ENCODE results near the gene B3GNT5. TPM values are rescaled to one million over a fixed set of nuclear protein-coding genes. Genes with fewer than 3 reads are reported as not detected.

Gene B3GNT5
- total and polyA plus RNA-seq, 2 of the 8 experiments (the other 6 are each of a cell fraction or from before 2014, with no cell fraction given): 2.4 to 9.7 TPM

DNA sequence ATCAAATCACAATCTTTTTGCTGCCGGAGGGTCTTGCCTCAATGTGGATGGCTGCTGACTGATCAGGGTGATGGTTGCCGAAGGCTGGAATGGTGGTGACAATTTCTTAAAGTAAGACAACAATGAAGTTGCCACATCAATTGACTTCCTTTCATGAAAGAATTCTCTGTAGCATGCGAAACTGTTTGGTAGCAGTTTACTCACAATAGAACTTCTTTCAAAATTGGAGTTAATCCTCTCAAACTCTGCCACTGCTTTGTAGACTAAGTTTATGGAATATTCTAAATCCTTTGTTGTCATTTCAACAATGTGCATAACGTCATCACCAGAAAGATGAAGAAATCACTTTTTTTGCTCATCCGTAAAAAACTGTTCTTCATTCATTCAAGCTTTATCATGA is 65.8 kb downstream of the B3GNT5 start:
- WGBS, 2 experiments (ENCODE audit: extremely low coverage in 1 of 2, insufficient coverage in 1 of 2, insufficient read length in 1 of 2, insufficient replicate concordance in 2 of 2, low coverage in 1 of 2, low lambda C conversion rate in 2 of 2, missing lambda C conversion rate in 1 of 2): 86% methylated on average over 5 of the region's 5 CpGs; no CpG with 5 or more reads in 1 of the 2 experiments
- FAIRE-seq: no peak

More for the DNA sequence above, 65.8 kb downstream of the B3GNT5 start:
- Histone ChIP-seq H3K27ac (ENCODE audit: low read depth, low read length) (no peak overlapping the region), H4K8ac (ENCODE audit: extremely low read depth, insufficient read depth, low read length) (no peak overlapping the region; the same call in 1 of the 2 replicates), H2AFZ (ENCODE audit: low read length) (no peak overlapping the region), H4K5ac (ENCODE audit: insufficient read length, low read depth, low read length) (no peak overlapping the region), H3K23ac (ENCODE audit: insufficient read length) (no peak overlapping the region), H3K4me3 (ENCODE audit: extremely low read depth in 1 of 4, insufficient read depth in 2 of 4, low read depth in 3 of 4, low read length in 4 of 4) (no peak overlapping the region), H2BK12ac (ENCODE audit: low read depth, low read length) (no peak overlapping the region), H3K9ac (replicated peaks in 1 of 4; ENCODE audit: extremely low read depth in 1 of 4, low read depth in 3 of 4, low read length in 3 of 4) (no peak overlapping the region), H3K4ac (replicated peaks; ENCODE audit: insufficient read length, low read depth, low read length) (no peak overlapping the region), H3K14ac (ENCODE audit: insufficient read length) (no peak overlapping the region), H2AK5ac (ENCODE audit: low read depth, low read length) (no peak overlapping the region), H3K4me2 (ENCODE audit: insufficient read depth in 1 of 2, low read depth in 2 of 2, low read length in 2 of 2) (no peak overlapping the region), H3K18ac (ENCODE audit: extremely low read depth, low read length) (no peak overlapping the region), H3K23me2 (ENCODE audit: low read depth, low read length) (no peaks in the 10 kb centered on the region), H2BK5ac (ENCODE audit: low read depth, low read length) (no peak overlapping the region), H3K79me2 (ENCODE audit: control insufficient read depth in 1 of 2, insufficient read depth in 2 of 2, low read length in 2 of 2) (no peaks in the 10 kb centered on the region), H3K36me3 (ENCODE audit: control insufficient read depth in 2 of 4, insufficient read depth in 4 of 4, low read length in 3 of 4) (no peaks in the 10 kb centered on the region; a peak in 1 of 8 replicates), H3K56ac (replicated peaks; ENCODE audit: insufficient read length, low read depth, low read length) (no peak overlapping the region), H2BK15ac (ENCODE audit: low read length) (no peak overlapping the region), H4K91ac (replicated peaks; ENCODE audit: insufficient read length, low read length) (no peak overlapping the region), H2BK120ac (replicated peaks; ENCODE audit: low read depth, low read length) (no peak overlapping the region), H3K27me3 (replicated peaks in 1 of 4; ENCODE audit: control insufficient read depth in 3 of 4, extremely low read depth in 1 of 4, insufficient read depth in 3 of 4, low read length in 3 of 4) (no peaks in the 10 kb centered on the region), H3K79me1 (ENCODE audit: low read depth, low read length) (no peaks in the 10 kb centered on the region), H4K20me1 (replicated peaks in 1 of 2; ENCODE audit: control insufficient read depth in 1 of 2, insufficient read depth in 2 of 2, low read length in 2 of 2) (no peaks in the 10 kb centered on the region), H3K9me3 (ENCODE audit: insufficient read depth in 2 of 2, low read depth in 1 of 2, low read length in 1 of 2) (no peaks in the 10 kb centered on the region), H2BK20ac (ENCODE audit: low read length) (no peak overlapping the region), H3K4me1 (replicated peaks in 1 of 4; ENCODE audit: control insufficient read depth in 3 of 4, insufficient read depth in 4 of 4, low read length in 3 of 4) (no peaks in the 10 kb centered on the region; a peak in 1 of 7 replicates)
- no peak for DNase-seq (ENCODE audit: low read depth in 1 of 2, low spot score in 2 of 2)
- ChIA-PET CTCF (ENCODE audit: partially characterized antibody) (interaction anchor here (0.9 kb wide), 1 partner anchor 202 kb away, joined by 4 read pairs; no protein-coding TSS in a partner anchor), POLR2A (ENCODE audit: partially characterized antibody) (interaction anchor here (0.5 to 1.0 kb wide), 2 partner anchors 12 to 18 kb away, joined by 3 read pairs; no protein-coding TSS in a partner anchor)
- TF ChIP-seq SRF (IDR thresholded peaks at IDR 0.05; ENCODE audit: low read depth, low read length) (no peak), CHD1 (IDR thresholded peaks at IDR 0.05; ENCODE audit: low read depth, low read length) (no peak), TAF7 (optimal IDR thresholded peaks at IDR 0.05; ENCODE audit: borderline replicate concordance, low read depth, low read length) (no peak), CHD2 (IDR thresholded peaks at IDR 0.05; ENCODE audit: low read length) (no peak), RXRA (IDR thresholded peaks at IDR 0.05; ENCODE audit: insufficient read depth, low read depth, low read length) (no peak), BACH1 (IDR thresholded peaks at IDR 0.05; ENCODE audit: low read length) (no peak), CEBPB (IDR thresholded peaks at IDR 0.05; ENCODE audit: low read depth, low read length) (no peak), POLR2AphosphoS5 (IDR thresholded peaks at IDR 0.05; ENCODE audit: low read depth, low read length) (no peak), HDAC2 (IDR thresholded peaks at IDR 0.05; ENCODE audit: borderline replicate concordance in 1 of 2, low read depth in 2 of 2, low read length in 2 of 2) (no peak), SP2 (IDR thresholded peaks at IDR 0.05; ENCODE audit: low read length) (no peak)
- TF ChIP-seq, protein P1, sequence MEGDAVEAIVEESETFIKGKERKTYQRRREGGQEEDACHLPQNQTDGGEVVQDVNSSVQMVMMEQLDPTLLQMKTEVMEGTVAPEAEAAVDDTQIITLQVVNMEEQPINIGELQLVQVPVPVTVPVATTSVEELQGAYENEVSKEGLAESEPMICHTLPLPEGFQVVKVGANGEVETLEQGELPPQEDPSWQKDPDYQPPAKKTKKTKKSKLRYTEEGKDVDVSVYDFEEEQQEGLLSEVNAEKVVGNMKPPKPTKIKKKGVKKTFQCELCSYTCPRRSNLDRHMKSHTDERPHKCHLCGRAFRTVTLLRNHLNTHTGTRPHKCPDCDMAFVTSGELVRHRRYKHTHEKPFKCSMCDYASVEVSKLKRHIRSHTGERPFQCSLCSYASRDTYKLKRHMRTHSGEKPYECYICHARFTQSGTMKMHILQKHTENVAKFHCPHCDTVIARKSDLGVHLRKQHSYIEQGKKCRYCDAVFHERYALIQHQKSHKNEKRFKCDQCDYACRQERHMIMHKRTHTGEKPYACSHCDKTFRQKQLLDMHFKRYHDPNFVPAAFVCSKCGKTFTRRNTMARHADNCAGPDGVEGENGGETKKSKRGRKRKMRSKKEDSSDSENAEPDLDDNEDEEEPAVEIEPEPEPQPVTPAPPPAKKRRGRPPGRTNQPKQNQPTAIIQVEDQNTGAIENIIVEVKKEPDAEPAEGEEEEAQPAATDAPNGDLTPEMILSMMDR (IDR thresholded peaks at IDR 0.05; ENCODE audit: control extremely low read depth in 1 of 3, insufficient read depth in 1 of 3, low read depth in 1 of 3, low read length in 3 of 3): no peak

All from H1 (cell line).